DOHH2 (cell line): ENCODE data around the gene INHBB.

Source experiments
- H3F3A ChIP-seq: fragments of 200-600 bp; sonication (generic), shearing (Covaris generic); 2 replicates; pipeline ENCODE4 v1.6.0; 2016; ENCODE audit warnings: antibody characterized with exemption, mild to moderate bottlenecking; ENCODE audit not compliant: control insufficient read depth, insufficient read depth
- H3K27ac ChIP-seq: fragments of 200-600 bp; sonication (generic); 2 replicates; pipeline ENCODE4 v1.5.1; 2014; ENCODE audit warnings: low read depth, mild to moderate bottlenecking, low read length, moderate library complexity
- H3K27me3 ChIP-seq: fragments of 200-600 bp; sonication (generic); 2 replicates; pipeline ENCODE4 v1.6.1; 2014; ENCODE audit warnings: mild to moderate bottlenecking, low read length, mixed read lengths; ENCODE audit not compliant: control insufficient read depth
- H3K36me3 ChIP-seq: fragments of 200-600 bp; sonication (generic); 2 replicates; pipeline ENCODE4 v1.6.1; 2014; ENCODE audit warnings: mild to moderate bottlenecking, low read length, moderate library complexity, mixed read lengths; ENCODE audit not compliant: control insufficient read depth
- H3K4me1 ChIP-seq: fragments of 200-600 bp; sonication (generic); 2 replicates; pipeline ENCODE4 v1.6.1; 2014; ENCODE audit warnings: mild to moderate bottlenecking, low read length, mixed read lengths; ENCODE audit not compliant: control insufficient read depth
- H3K4me2 ChIP-seq: fragments of 200-600 bp; sonication (generic); 2 replicates; pipeline ENCODE4 v1.6.0; 2014; ENCODE audit warnings: mild to moderate bottlenecking, low read length, moderate library complexity
- H3K4me3 ChIP-seq: fragments of 200-600 bp; sonication (generic); 2 replicates; pipeline ENCODE4 v1.5.1; 2014; ENCODE audit warnings: mild to moderate bottlenecking, low read length, mixed read lengths
- H3K79me2 ChIP-seq: fragments of 200-600 bp; sonication (generic); 2 replicates; pipeline ENCODE4 v1.6.1; 2014; ENCODE audit warnings: mild to moderate bottlenecking, low read length, mixed read lengths; ENCODE audit not compliant: control insufficient read depth
- H3K9me2 ChIP-seq: fragments of 200-600 bp; sonication (generic); replicated peaks from 2 replicates; pipeline ENCODE4 v1.6.1; 2014; ENCODE audit warnings: mild to moderate bottlenecking, low read length, mixed read lengths; ENCODE audit not compliant: control insufficient read depth
- H3K9me3 ChIP-seq: fragments of 200-600 bp; sonication (generic); 2 replicates; pipeline ENCODE4 v1.6.1; 2014; ENCODE audit warnings: antibody characterized with exemption, low read length, mixed read lengths; ENCODE audit not compliant: control insufficient read depth, insufficient read depth
- H4K20me1 ChIP-seq: fragments of 200-600 bp; sonication (generic); 2 replicates; pipeline ENCODE4 v1.6.0; 2014; ENCODE audit warnings: low read depth, mild to moderate bottlenecking, antibody characterized with exemption, low read length, moderate library complexity; ENCODE audit not compliant: control insufficient read depth, insufficient read depth
- CTCF ChIP-seq: fragments of 200-600 bp; sonication (generic); IDR thresholded peaks from one replicate; pipeline ENCODE4 v1.5.1; 2014; ENCODE audit warnings: antibody characterized with exemption, mild to moderate bottlenecking, low read depth, low read length; ENCODE audit not compliant: poor library complexity, severe bottlenecking
- EZH2phosphoT487 ChIP-seq: fragments of 200-600 bp; sonication (generic); IDR thresholded peaks from 2 replicates; pipeline ENCODE4 v1.6.1; 2017; ENCODE audit warnings: borderline replicate concordance, mild to moderate bottlenecking, antibody characterized with exemption, low read length, moderate library complexity, mixed read lengths

Gene INHBB

GRCh38 chr2:120353591-120353898, 7.6 kb downstream of the INHBB start:
- Histone ChIP-seq H3K9me2 (no peaks in the 10 kb centered on the region), H3K36me3 (no peaks in the 10 kb centered on the region), H3K27me3 (no peaks in the 10 kb centered on the region), H3K4me2 (no peak overlapping the region), H4K20me1 (no peaks in the 10 kb centered on the region), H3K4me1 (no peaks in the 10 kb centered on the region), H3K4me3 (no peak overlapping the region), H3F3A (no peaks in the 10 kb centered on the region), H3K79me2 (no peaks in the 10 kb centered on the region), H3K27ac (no peak overlapping the region), H3K9me3 (no peaks in the 10 kb centered on the region)
- no peak for TF ChIP-seq CTCF

- TF ChIP-seq EZH2phosphoT487 = no peak
- no peak for TF ChIP-seq CTCF
- Histone ChIP-seq H3K4me3 (no peak overlapping the region), H3K79me2 (no peaks in the 10 kb centered on the region), H3K27ac (no peak overlapping the region), H3K9me2 (no peaks in the 10 kb centered on the region), H3F3A (no peaks in the 10 kb centered on the region), H3K4me2 (no peak overlapping the region), H3K9me3 (no peaks in the 10 kb centered on the region), H4K20me1 (no peaks in the 10 kb centered on the region), H3K36me3 (no peaks in the 10 kb centered on the region), H3K27me3 (no peaks in the 10 kb centered on the region), H3K4me1 (no peaks in the 10 kb centered on the region)
These were observed 8.0 kb downstream of the INHBB start for GRCh38 chr2:120353931-120354330.

GRCh38 chr2:120354467-120354866, 8.5 kb downstream of the INHBB start:
- no peak overlapping the region for H3K4me3 ChIP-seq
- no peaks in the 10 kb centered on the region for H3K27me3 ChIP-seq

More at GRCh38 chr2:120354467-120354866, 8.5 kb downstream of the INHBB start:
- TF ChIP-seq EZH2phosphoT487 (no peak), CTCF (no peak)
- no peaks in the 10 kb centered on the region for H3K36me3 ChIP-seq
- H3K4me2 ChIP-seq = no peak overlapping the region
- no peaks in the 10 kb centered on the region for H3K9me2 ChIP-seq
- no peaks in the 10 kb centered on the region for H3K79me2 ChIP-seq
- H3K4me1 ChIP-seq = no peaks in the 10 kb centered on the region
- H3K27ac ChIP-seq = no peak overlapping the region
- H3F3A ChIP-seq = no peaks in the 10 kb centered on the region
- H4K20me1 ChIP-seq = no peaks in the 10 kb centered on the region
- no peaks in the 10 kb centered on the region for H3K9me3 ChIP-seq
